ENCODE data around the gene DAP3. TPM values are rescaled to one million over a fixed set of nuclear protein-coding genes. Genes with fewer than 3 reads are reported as not detected.
A peak's percentile ranks its signal among the peaks of the same experiment; 100 is the strongest.

Gene DAP3
- total and polyA plus RNA-seq, 2 of the 13 experiments (the other 11 are each of a cell fraction or from before 2014, with no cell fraction given) = 129 to 133 TPM

DNA sequence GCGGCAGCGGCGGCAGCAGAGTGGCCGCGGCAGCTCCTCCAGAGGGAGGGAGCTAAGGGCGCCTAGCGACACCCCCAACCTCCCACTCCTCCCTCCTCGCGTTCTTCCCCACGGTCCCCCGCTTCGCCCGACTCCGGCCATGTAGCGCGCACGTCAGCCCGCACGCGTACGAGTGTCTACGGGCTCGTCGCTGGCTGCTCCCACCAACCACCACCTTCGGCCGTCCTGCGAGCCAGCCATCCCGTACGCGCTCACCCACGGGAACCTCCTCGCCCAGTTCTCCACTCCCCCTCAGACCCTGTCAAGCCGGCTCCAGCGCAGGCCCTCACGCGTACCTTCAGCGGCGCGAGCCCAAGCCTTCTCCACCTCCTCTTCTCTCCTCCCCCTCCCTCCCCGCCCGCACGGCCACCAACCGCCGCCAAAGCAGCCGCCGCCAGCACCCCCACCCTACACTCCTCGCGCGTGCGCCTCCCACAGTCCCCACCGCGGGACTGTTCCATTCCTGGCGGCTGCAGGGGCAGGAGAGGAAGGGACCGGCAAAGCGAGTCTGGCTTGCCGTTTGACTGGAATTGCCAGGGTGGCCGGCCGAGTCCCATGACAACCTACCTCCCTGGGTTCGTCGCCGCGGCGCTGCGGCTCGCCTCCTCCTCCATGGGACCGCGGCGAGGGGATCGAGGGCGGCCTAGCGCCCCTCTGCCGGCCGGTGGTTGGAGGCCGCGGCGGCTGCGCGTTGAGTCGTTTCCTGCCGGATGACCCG, 389 bp upstream of the DAP3 start, which contains the start of gene YY1AP1 (continued):
- TF ChIP-seq, protein P1, sequence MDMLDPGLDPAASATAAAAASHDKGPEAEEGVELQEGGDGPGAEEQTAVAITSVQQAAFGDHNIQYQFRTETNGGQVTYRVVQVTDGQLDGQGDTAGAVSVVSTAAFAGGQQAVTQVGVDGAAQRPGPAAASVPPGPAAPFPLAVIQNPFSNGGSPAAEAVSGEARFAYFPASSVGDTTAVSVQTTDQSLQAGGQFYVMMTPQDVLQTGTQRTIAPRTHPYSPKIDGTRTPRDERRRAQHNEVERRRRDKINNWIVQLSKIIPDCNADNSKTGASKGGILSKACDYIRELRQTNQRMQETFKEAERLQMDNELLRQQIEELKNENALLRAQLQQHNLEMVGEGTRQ (IDR thresholded peaks at IDR 0.05; ENCODE audit: low read depth, low read length) = no peak
- TF ChIP-seq, protein P1 (CRISPR knock-in tag; IDR thresholded peaks at IDR 0.05; ENCODE audit: borderline replicate concordance) = no peak
- TF ChIP-seq KDM5A (IDR thresholded peaks at IDR 0.05; ENCODE audit: borderline replicate concordance, low read length) = no peak; the same call in 1 of the 2 replicates
- no peak for TF ChIP-seq ZNF367 (CRISPR knock-in tag; IDR thresholded peaks at IDR 0.05; ENCODE audit: borderline replicate concordance)
- no peak for TF ChIP-seq RAD51 (IDR thresholded peaks at IDR 0.05; ENCODE audit: borderline replicate concordance)
- TF ChIP-seq LCORL (IDR thresholded peaks at IDR 0.05) = no peak
- TF ChIP-seq LCORL (CRISPR knock-in tag; IDR thresholded peaks at IDR 0.05) = peak; percentile 82
- TF ChIP-seq, protein P2, sequence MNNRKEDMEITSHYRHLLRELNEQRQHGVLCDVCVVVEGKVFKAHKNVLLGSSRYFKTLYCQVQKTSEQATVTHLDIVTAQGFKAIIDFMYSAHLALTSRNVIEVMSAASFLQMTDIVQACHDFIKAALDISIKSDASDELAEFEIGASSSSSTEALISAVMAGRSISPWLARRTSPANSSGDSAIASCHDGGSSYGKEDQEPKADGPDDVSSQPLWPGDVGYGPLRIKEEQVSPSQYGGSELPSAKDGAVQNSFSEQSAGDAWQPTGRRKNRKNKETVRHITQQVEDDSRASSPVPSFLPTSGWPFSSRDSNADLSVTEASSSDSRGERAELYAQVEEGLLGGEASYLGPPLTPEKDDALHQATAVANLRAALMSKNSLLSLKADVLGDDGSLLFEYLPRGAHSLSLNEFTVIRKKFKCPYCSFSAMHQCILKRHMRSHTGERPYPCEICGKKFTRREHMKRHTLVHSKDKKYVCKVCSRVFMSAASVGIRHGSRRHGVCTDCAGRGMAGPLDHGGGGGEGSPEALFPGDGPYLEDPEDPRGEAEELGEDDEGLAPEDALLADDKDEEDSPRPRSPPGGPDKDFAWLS (CRISPR knock-in tag; IDR thresholded peaks at IDR 0.05; ENCODE audit: borderline replicate concordance) = no peak
- TF ChIP-seq MTA1 (CRISPR knock-in tag; IDR thresholded peaks at IDR 0.05; ENCODE audit: borderline replicate concordance) = peak; percentile 52; the same call in 1 of the 2 replicates
- peak; percentile 57 for TF ChIP-seq ETV5 (CRISPR knock-in tag; IDR thresholded peaks at IDR 0.05; ENCODE audit: borderline replicate concordance)
- TF ChIP-seq, protein P3, sequence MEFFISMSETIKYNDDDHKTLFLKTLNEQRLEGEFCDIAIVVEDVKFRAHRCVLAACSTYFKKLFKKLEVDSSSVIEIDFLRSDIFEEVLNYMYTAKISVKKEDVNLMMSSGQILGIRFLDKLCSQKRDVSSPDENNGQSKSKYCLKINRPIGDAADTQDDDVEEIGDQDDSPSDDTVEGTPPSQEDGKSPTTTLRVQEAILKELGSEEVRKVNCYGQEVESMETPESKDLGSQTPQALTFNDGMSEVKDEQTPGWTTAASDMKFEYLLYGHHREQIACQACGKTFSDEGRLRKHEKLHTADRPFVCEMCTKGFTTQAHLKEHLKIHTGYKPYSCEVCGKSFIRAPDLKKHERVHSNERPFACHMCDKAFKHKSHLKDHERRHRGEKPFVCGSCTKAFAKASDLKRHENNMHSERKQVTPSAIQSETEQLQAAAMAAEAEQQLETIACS (CRISPR knock-in tag; IDR thresholded peaks at IDR 0.05) = peak; percentile 39; the same call in 1 of the 2 replicates
- TF ChIP-seq FOXJ3 (CRISPR knock-in tag; IDR thresholded peaks at IDR 0.05; ENCODE audit: borderline replicate concordance) = no peak
- TF ChIP-seq ZNF260 (CRISPR knock-in tag; IDR thresholded peaks at IDR 0.05; ENCODE audit: borderline replicate concordance, low read depth) = 0 out of 2 replicates have a peak, but pooled peaks have one; percentile 17
- peak; percentile 73; the same call in 1 of the 2 replicates for TF ChIP-seq ZNF772 (CRISPR knock-in tag; IDR thresholded peaks at IDR 0.05)
- TF ChIP-seq, protein P4, sequence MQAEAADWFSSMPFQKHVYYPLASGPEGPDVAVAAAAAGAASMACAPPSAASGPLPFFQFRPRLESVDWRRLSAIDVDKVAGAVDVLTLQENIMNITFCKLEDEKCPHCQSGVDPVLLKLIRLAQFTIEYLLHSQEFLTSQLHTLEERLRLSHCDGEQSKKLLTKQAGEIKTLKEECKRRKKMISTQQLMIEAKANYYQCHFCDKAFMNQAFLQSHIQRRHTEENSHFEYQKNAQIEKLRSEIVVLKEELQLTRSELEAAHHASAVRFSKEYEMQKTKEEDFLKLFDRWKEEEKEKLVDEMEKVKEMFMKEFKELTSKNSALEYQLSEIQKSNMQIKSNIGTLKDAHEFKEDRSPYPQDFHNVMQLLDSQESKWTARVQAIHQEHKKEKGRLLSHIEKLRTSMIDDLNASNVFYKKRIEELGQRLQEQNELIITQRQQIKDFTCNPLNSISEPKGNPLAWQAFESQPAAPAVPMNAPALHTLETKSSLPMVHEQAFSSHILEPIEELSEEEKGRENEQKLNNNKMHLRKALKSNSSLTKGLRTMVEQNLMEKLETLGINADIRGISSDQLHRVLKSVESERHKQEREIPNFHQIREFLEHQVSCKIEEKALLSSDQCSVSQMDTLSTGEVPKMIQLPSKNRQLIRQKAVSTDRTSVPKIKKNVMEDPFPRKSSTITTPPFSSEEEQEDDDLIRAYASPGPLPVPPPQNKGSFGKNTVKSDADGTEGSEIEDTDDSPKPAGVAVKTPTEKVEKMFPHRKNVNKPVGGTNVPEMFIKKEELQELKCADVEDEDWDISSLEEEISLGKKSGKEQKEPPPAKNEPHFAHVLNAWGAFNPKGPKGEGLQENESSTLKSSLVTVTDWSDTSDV (CRISPR knock-in tag; IDR thresholded peaks at IDR 0.05) = peak; percentile 94; the same call in 1 of the 2 replicates
- no peak for TF ChIP-seq AGO1 (IDR thresholded peaks at IDR 0.05; ENCODE audit: low read depth, low read length, poor library complexity, severe bottlenecking)
- no peak for TF ChIP-seq XBP1 (CRISPR knock-in tag; IDR thresholded peaks at IDR 0.05)
